Fibroblast of lung (primary cell): ENCODE results near the gene DPYSL4. TPM values are rescaled to one million over a fixed set of nuclear protein-coding genes. Genes with fewer than 3 reads are reported as not detected.

Source experiments
- DNase-seq, 2 donors: peaks; one replicate each; pipeline versions ENCODE4 v3.0.0 to v3.0.0-alpha.2; 2010; ENCODE audit warnings: low read depth in 2 of 2
- H2AFZ ChIP-seq: 2 replicates; pipeline ENCODE4 v1.5.1; 2012; ENCODE audit warnings: low read length, control low read depth, inconsistent platforms
- H3K27ac ChIP-seq: 2 replicates; pipeline ENCODE4 v1.5.1; 2011; ENCODE audit warnings: low read length, control low read depth; ENCODE audit not compliant: insufficient read depth
- H3K27me3 ChIP-seq: 2 replicates; pipeline ENCODE4 v1.5.1; 2011; ENCODE audit warnings: mild to moderate bottlenecking, low read length; ENCODE audit not compliant: control insufficient read depth, insufficient read depth
- H3K36me3 ChIP-seq: 2 replicates; pipeline ENCODE4 v1.5.1; 2011; ENCODE audit warnings: low read length; ENCODE audit not compliant: control insufficient read depth, insufficient read depth
- H3K4me1 ChIP-seq: 2 replicates; pipeline ENCODE4 v1.5.1; 2011; ENCODE audit warnings: low read length; ENCODE audit not compliant: control insufficient read depth, insufficient read depth; ENCODE audit errors: extremely low read depth
- H3K4me2 ChIP-seq: 2 replicates; pipeline ENCODE4 v1.5.1; 2011; ENCODE audit warnings: low read length, control low read depth; ENCODE audit not compliant: insufficient read depth; ENCODE audit errors: extremely low read depth
- H3K4me3 ChIP-seq, 4 experiments: fragments of 200-600 bp in 1 of 4; sonication (generic) in 1 of 4; replicated peaks in 1 of 4; 2 replicates each; pipeline ENCODE4 v1.5.1; 2011 to 2016; ENCODE audit warnings: low read length in 4 of 4, low read depth in 3 of 4, mild to moderate bottlenecking in 3 of 4, control low read depth in 2 of 4, inconsistent platforms in 1 of 4, mixed read lengths in 1 of 4; ENCODE audit not compliant: insufficient read depth in 1 of 4; ENCODE audit errors: control extremely low read depth in 1 of 4
- H3K79me2 ChIP-seq: 2 replicates; pipeline ENCODE4 v1.5.1; 2012; ENCODE audit warnings: mild to moderate bottlenecking, low read length, inconsistent platforms; ENCODE audit not compliant: control insufficient read depth, insufficient read depth
- H3K9ac ChIP-seq: 2 replicates; pipeline ENCODE4 v1.5.1; 2011; ENCODE audit warnings: mild to moderate bottlenecking, low read length, control low read depth; ENCODE audit not compliant: insufficient read depth
- H3K9me3 ChIP-seq: 2 replicates; pipeline ENCODE4 v1.5.1; 2012; ENCODE audit warnings: low read depth, low read length; ENCODE audit not compliant: control insufficient read depth, insufficient read depth
- H4K20me1 ChIP-seq: 2 replicates; pipeline ENCODE4 v1.5.1; 2011; ENCODE audit warnings: low read length; ENCODE audit not compliant: control insufficient read depth, insufficient read depth; ENCODE audit errors: extremely low read depth
- EZH2 ChIP-seq: IDR thresholded peaks from 2 replicates; pipeline ENCODE4 v1.5.1; 2012; ENCODE audit warnings: low read length, control low read depth, mild to moderate bottlenecking; ENCODE audit errors: missing control alignments
- polyA plus RNA-seq, 2 donors: library from polyadenylated mRNA; depleted of rRNA in 1 of 2; stranded (reverse) in 1 of 2; unstranded in 1 of 2; fragments of >200 nt; gene quantifications; 2 replicates each; pipeline ENCODE4 v1.2.1, GENCODE V29; 2011 to 2012; ENCODE audit warnings: missing spikeins in 1 of 2
- total RNA-seq: library from RNA; depleted of rRNA; stranded (reverse); fragments of >200 nt; gene quantifications from 2 replicates; pipeline ENCODE4 v1.2.1, GENCODE V29; 2014
- TF ChIP-seq, protein P1 (sequence below), 2 donors: IDR thresholded peaks in 1 of 2; conservative IDR thresholded peaks in 1 of 2; 1 replicate in 1 of 2; 2 replicates in 1 of 2; pipeline ENCODE4 v1.5.1; 2011 to 2012; ENCODE audit warnings: low read length in 2 of 2, control low read depth in 1 of 2, inconsistent platforms in 1 of 2, low read depth in 1 of 2, mild to moderate bottlenecking in 1 of 2

Gene DPYSL4
- total and polyA plus RNA-seq, 2 donors (not counting 1 experiment from before 2014, with no cell fraction given) = 0.83 to 1.4 TPM

DNA sequence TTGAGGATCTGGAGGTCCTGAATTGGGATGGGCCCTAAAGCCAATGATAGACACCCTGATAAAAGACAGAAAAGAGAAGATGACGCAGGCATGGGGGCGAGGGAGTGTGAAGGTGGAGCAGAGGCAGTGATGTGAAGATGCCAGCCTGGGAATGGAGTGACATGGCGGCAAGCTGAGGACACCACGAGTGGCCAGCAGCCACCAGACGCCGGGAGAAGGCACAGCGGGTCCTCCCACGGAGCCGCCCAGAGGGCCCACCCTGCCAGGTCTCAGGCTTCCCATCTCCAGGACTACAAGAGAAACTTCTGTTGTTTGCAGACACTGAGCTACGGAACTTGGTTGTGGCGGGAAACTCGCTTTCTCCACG, 44.9 kb downstream of the DPYSL4 start:
- Histone ChIP-seq H3K9ac (no peak overlapping the region), H4K20me1 (no peaks in the 10 kb centered on the region), H2AFZ (no peak overlapping the region), H3K36me3 (no peaks in the 10 kb centered on the region), H3K9me3 (no peaks in the 10 kb centered on the region), H3K79me2 (no peaks in the 10 kb centered on the region), H3K4me3 (no peak overlapping the region), H3K4me1 (no peaks in the 10 kb centered on the region), H3K4me2 (no peak overlapping the region), H3K27ac (no peak overlapping the region), H3K27me3 (no peaks in the 10 kb centered on the region)
- TF ChIP-seq, protein P1, sequence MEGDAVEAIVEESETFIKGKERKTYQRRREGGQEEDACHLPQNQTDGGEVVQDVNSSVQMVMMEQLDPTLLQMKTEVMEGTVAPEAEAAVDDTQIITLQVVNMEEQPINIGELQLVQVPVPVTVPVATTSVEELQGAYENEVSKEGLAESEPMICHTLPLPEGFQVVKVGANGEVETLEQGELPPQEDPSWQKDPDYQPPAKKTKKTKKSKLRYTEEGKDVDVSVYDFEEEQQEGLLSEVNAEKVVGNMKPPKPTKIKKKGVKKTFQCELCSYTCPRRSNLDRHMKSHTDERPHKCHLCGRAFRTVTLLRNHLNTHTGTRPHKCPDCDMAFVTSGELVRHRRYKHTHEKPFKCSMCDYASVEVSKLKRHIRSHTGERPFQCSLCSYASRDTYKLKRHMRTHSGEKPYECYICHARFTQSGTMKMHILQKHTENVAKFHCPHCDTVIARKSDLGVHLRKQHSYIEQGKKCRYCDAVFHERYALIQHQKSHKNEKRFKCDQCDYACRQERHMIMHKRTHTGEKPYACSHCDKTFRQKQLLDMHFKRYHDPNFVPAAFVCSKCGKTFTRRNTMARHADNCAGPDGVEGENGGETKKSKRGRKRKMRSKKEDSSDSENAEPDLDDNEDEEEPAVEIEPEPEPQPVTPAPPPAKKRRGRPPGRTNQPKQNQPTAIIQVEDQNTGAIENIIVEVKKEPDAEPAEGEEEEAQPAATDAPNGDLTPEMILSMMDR (conservative IDR thresholded peaks at IDR 0.05 in 1 of 2, IDR thresholded peaks at IDR 0.05 in 1 of 2; ENCODE audit: low read depth in 1 of 2, low read length in 2 of 2) = no peak
- no peak for TF ChIP-seq EZH2
- DNase-seq = no peak

DNA sequence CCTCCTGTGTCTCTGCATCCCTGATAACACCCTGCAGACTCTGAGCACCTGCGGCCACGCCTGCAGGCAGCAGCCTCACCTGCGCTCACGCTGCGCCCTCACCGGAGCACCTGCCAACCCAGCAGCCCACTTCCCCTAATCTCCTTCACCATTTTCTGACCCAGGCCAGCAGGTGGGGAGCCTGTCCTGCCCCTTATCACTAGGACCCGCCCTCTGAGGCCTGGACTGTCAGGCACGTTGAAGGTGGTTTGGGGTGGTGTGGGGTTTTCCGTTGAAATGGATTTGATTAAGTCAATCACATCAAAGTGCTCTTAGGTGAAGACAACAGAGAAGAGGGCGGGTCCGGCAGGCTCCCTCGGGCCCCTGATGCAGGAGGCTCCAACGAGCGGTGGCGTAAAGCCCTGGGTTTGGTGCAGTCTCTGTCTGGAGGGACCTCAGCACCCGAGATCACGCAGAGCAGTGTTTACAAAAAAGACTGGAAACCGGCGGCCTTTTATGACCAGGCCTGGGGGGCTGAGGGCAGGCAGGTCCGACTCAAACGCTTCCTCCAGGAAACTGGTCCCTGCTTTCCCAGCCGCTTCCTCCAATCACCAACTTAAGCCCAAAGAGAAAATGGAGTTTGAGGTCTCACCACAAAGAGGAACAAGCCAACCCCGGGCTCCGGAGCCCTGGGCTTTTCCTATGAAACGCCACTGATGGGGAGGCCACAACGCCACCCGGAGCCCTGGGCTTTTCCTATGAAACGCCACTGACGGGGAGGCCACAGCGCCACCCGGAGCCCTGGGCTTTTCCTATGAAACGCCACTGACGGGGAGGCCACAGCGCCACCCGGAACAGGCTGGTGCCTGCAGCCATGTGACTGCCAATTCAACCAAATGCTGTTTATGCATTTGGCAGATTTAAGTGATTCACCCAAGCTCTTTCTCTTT, 45.5 kb downstream of the DPYSL4 start:
- no peak overlapping the region for H2AFZ ChIP-seq
- H4K20me1 ChIP-seq = no peaks in the 10 kb centered on the region
- H3K4me1 ChIP-seq = no peaks in the 10 kb centered on the region
- no peaks in the 10 kb centered on the region for H3K9me3 ChIP-seq
- no peak overlapping the region for H3K4me2 ChIP-seq
- TF ChIP-seq, protein P1 (conservative IDR thresholded peaks at IDR 0.05 in 1 of 2, IDR thresholded peaks at IDR 0.05 in 1 of 2; ENCODE audit: low read depth in 1 of 2, low read length in 2 of 2) = no peak
- TF ChIP-seq EZH2 = no peak
- H3K27ac ChIP-seq = no peak overlapping the region
- no peaks in the 10 kb centered on the region for H3K79me2 ChIP-seq
- H3K27me3 ChIP-seq = no peaks in the 10 kb centered on the region
- no peaks in the 10 kb centered on the region for H3K36me3 ChIP-seq
- H3K9ac ChIP-seq = no peak overlapping the region
- no peak overlapping the region for H3K4me3 ChIP-seq
- no peak for DNase-seq

DNA sequence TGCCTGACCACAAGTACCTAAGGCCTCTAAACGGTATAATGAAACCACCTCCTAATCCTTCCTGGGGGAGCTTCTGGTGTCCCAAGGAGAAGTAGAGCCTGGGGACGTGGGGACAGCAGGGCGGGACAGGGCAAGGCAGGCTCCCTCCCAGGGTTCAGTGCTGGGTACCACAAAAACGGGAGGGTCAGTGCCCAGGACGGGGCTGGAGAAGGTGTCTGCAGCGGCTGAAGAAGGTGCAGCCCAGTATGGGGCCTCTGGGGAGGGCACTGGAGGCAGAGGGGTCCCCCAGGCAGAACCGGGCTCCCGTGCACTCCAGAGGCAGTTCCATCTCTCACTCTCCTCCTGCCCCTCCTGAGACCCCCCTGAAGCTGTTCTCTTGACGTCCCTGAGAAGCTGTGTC, 46.2 kb downstream of the DPYSL4 start:
- no peak overlapping the region for H3K4me2 ChIP-seq
- H3K27me3 ChIP-seq = no peaks in the 10 kb centered on the region
- H2AFZ ChIP-seq = no peak overlapping the region
- no peaks in the 10 kb centered on the region for H4K20me1 ChIP-seq
- H3K36me3 ChIP-seq = no peaks in the 10 kb centered on the region
- no peaks in the 10 kb centered on the region for H3K79me2 ChIP-seq
- TF ChIP-seq, protein P1 (conservative IDR thresholded peaks at IDR 0.05 in 1 of 2, IDR thresholded peaks at IDR 0.05 in 1 of 2; ENCODE audit: low read depth in 1 of 2, low read length in 2 of 2) = no peak
- no peak for TF ChIP-seq EZH2
- H3K9me3 ChIP-seq = no peaks in the 10 kb centered on the region
- no peaks in the 10 kb centered on the region for H3K4me1 ChIP-seq
- H3K4me3 ChIP-seq = no peak overlapping the region
- no peak for DNase-seq
- H3K9ac ChIP-seq = no peak overlapping the region
- no peak overlapping the region for H3K27ac ChIP-seq
